Liver (tissue), 9 donors: ENCODE results near the gene AFDN. TPM values are rescaled to one million over a fixed set of nuclear protein-coding genes. Genes with fewer than 3 reads are reported as not detected.

Source experiments
- DNase-seq: peaks from one replicate; pipeline ENCODE4 v3.0.0-alpha.2; 2017; ENCODE audit warnings: low spot score
- H3K27ac ChIP-seq, 2 donors: one replicate each; pipeline ENCODE4 v1.7.0; 2013; ENCODE audit warnings: inconsistent platforms in 2 of 2, low read length in 2 of 2, control low read depth in 1 of 2, low read depth in 1 of 2, mild to moderate bottlenecking in 1 of 2
- H3K27me3 ChIP-seq, 4 donors: one replicate each; pipeline versions ENCODE4 v1.6.1 to v1.7.0; 2013; ENCODE audit warnings: low read length in 3 of 4, inconsistent platforms in 1 of 4, mild to moderate bottlenecking in 1 of 4, moderate library complexity in 1 of 4; ENCODE audit not compliant: control insufficient read depth in 4 of 4, insufficient read depth in 4 of 4
- H3K36me3 ChIP-seq, 4 donors: one replicate each; pipeline versions ENCODE4 v1.6.1 to v1.7.0; 2013; ENCODE audit warnings: low read length in 3 of 4, mild to moderate bottlenecking in 3 of 4, low read depth in 1 of 4, moderate library complexity in 1 of 4; ENCODE audit not compliant: control insufficient read depth in 4 of 4, insufficient read depth in 3 of 4
- H3K4me1 ChIP-seq, 4 donors: one replicate each; pipeline versions ENCODE4 v1.6.1 to v1.7.0; 2013; ENCODE audit warnings: low read length in 3 of 4, mild to moderate bottlenecking in 3 of 4, moderate library complexity in 1 of 4; ENCODE audit not compliant: control insufficient read depth in 4 of 4, insufficient read depth in 4 of 4
- H3K4me3 ChIP-seq, 3 donors: one replicate each; pipeline versions ENCODE4 v1.6.1 to v1.7.0; 2013; ENCODE audit warnings: low read length in 3 of 3, control low read depth in 1 of 3, low read depth in 1 of 3, mild to moderate bottlenecking in 1 of 3
- H3K9ac ChIP-seq, 2 donors: one replicate each; pipeline ENCODE4 v1.7.0; 2013; ENCODE audit warnings: low read length in 2 of 2, mild to moderate bottlenecking in 2 of 2, moderate library complexity in 2 of 2, control low read depth in 1 of 2, low read depth in 1 of 2
- H3K9me3 ChIP-seq, 4 donors: one replicate each; pipeline versions ENCODE4 v1.6.1 to v1.7.0; 2013; ENCODE audit warnings: low read length in 3 of 4; ENCODE audit not compliant: control insufficient read depth in 4 of 4
- EGR1 ChIP-seq, 2 donors: IDR thresholded peaks; 2 replicates each; pipeline ENCODE4 v1.6.1; 2016 to 2018; ENCODE audit warnings: antibody characterized with exemption in 2 of 2, low read depth in 2 of 2
- FOXA1 ChIP-seq: IDR thresholded peaks from 2 replicates; pipeline ENCODE4 v1.6.1; 2016; ENCODE audit warnings: antibody characterized with exemption
- FOXA2 ChIP-seq: IDR thresholded peaks from 2 replicates; pipeline ENCODE4 v1.6.1; 2016; ENCODE audit warnings: antibody characterized with exemption
- GABPA ChIP-seq, 2 donors: IDR thresholded peaks in 1 of 2; conservative IDR thresholded peaks in 1 of 2; 2 replicates each; pipeline ENCODE4 v1.6.1; 2016; ENCODE audit warnings: antibody characterized with exemption in 2 of 2, mild to moderate bottlenecking in 1 of 2, moderate library complexity in 1 of 2
- HNF4A ChIP-seq, 2 donors: conservative IDR thresholded peaks; 2 replicates each; pipeline ENCODE4 v1.6.1; 2016; ENCODE audit warnings: antibody characterized with exemption in 2 of 2, mild to moderate bottlenecking in 2 of 2
- HNF4G ChIP-seq: IDR thresholded peaks from 2 replicates; pipeline ENCODE4 v1.6.1; 2016; ENCODE audit warnings: antibody characterized with exemption
- JUND ChIP-seq, 2 donors: IDR thresholded peaks; 2 replicates each; pipeline ENCODE4 v1.6.1; 2016; ENCODE audit warnings: antibody characterized with exemption in 2 of 2
- NR2F2 ChIP-seq: IDR thresholded peaks from 2 replicates; pipeline ENCODE4 v1.6.1; 2016; ENCODE audit warnings: antibody characterized with exemption
- RAD21 ChIP-seq, 2 donors: IDR thresholded peaks; 2 replicates each; pipeline ENCODE4 v1.6.1; 2016; ENCODE audit warnings: antibody characterized with exemption in 2 of 2, mild to moderate bottlenecking in 2 of 2
- RXRA ChIP-seq, 2 donors: IDR thresholded peaks; 2 replicates each; pipeline ENCODE4 v1.6.1; 2017 to 2018; ENCODE audit warnings: antibody characterized with exemption in 2 of 2, mild to moderate bottlenecking in 1 of 2
- SP1 ChIP-seq: IDR thresholded peaks from 2 replicates; pipeline ENCODE4 v1.6.1; 2018; ENCODE audit warnings: antibody characterized with exemption, mild to moderate bottlenecking
- TAF1 ChIP-seq: conservative IDR thresholded peaks from 2 replicates; pipeline ENCODE4 v1.6.1; 2016; ENCODE audit warnings: antibody characterized with exemption, mild to moderate bottlenecking
- YY1 ChIP-seq: IDR thresholded peaks from 2 replicates; pipeline ENCODE4 v1.6.1; 2016; ENCODE audit warnings: antibody characterized with exemption, mild to moderate bottlenecking
- WGBS: extraction: QIAGEN DNeasy Blood & Tissue Kit; methylation state at CpG from one replicate; pipeline ENCODE4 v1.1.7; 2013; 5-methylcytosine and 5-hydroxymethylcytosine counted together
- polyA plus RNA-seq, 2 donors: library from polyadenylated mRNA; stranded (reverse) in 1 of 2; unstranded in 1 of 2; fragments of 200-250 nt in 1 of 2; fragments of >200 nt in 1 of 2; fragmentation: Nextera tagmentation in 1 of 2; extraction: Ambion mirVana in 1 of 2; gene quantifications; one replicate each; pipeline versions ENCODE4 v1.2.1 to v1.2.3, GENCODE V29; 2013 to 2015
- total RNA-seq, 2 donors: library from RNA; depleted of rRNA; stranded (reverse); fragments of >200 nt; gene quantifications; one replicate each; pipeline ENCODE4 v1.2.3, GENCODE V29; 2014
- TF ChIP-seq, protein P1 (sequence below): fragments of 150-350 bp; IDR thresholded peaks from 2 replicates; pipeline ENCODE4 v1.5.1; 2017; ENCODE audit warnings: improper control_type of control experiment, low read depth, low read length; ENCODE audit not compliant: missing input control
- TF ChIP-seq, protein P2 (sequence below): IDR thresholded peaks from 2 replicates; pipeline ENCODE4 v1.6.1; 2016; ENCODE audit warnings: antibody characterized with exemption
- TF ChIP-seq, protein P3 (sequence below): IDR thresholded peaks from 2 replicates; pipeline ENCODE4 v1.6.1; 2016; ENCODE audit warnings: antibody characterized with exemption
- TF ChIP-seq, protein P4 (sequence below): IDR thresholded peaks from 2 replicates; pipeline ENCODE4 v1.6.1; 2016; ENCODE audit warnings: antibody characterized with exemption, mild to moderate bottlenecking
- TF ChIP-seq, protein P5 (sequence below): IDR thresholded peaks from 2 replicates; pipeline ENCODE4 v1.6.1; 2016; ENCODE audit warnings: antibody characterized with exemption
- donor health status: healthy.
- donor health status: healthy.
- donor health status: healthy.
- donor health status: healthy.
- donor health status: healthy.

Gene AFDN
- total and polyA plus RNA-seq, 4 donors = 21.3 to 145 (median 29.3) TPM

DNA sequence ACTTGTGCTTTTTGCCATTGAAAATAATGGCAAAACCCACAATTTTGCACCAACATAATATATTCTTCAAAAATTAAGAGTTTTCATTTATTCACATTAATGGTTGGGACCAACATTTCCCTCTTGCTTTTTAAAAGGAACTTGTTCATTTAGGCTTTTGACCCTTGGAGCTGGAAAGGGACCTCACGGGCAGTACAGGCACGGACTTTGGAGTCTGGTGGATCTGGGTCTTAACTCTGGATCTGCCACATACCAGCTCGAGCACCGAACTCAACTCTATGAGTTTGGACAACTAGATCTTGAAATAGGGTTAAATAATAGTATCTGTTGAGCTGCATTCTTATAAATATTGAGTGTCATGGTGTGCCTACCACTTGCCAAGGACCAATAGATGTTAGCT is 37.2 kb downstream of the AFDN start (continued):
- TF ChIP-seq, protein P1, sequence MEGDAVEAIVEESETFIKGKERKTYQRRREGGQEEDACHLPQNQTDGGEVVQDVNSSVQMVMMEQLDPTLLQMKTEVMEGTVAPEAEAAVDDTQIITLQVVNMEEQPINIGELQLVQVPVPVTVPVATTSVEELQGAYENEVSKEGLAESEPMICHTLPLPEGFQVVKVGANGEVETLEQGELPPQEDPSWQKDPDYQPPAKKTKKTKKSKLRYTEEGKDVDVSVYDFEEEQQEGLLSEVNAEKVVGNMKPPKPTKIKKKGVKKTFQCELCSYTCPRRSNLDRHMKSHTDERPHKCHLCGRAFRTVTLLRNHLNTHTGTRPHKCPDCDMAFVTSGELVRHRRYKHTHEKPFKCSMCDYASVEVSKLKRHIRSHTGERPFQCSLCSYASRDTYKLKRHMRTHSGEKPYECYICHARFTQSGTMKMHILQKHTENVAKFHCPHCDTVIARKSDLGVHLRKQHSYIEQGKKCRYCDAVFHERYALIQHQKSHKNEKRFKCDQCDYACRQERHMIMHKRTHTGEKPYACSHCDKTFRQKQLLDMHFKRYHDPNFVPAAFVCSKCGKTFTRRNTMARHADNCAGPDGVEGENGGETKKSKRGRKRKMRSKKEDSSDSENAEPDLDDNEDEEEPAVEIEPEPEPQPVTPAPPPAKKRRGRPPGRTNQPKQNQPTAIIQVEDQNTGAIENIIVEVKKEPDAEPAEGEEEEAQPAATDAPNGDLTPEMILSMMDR = no peak

DNA sequence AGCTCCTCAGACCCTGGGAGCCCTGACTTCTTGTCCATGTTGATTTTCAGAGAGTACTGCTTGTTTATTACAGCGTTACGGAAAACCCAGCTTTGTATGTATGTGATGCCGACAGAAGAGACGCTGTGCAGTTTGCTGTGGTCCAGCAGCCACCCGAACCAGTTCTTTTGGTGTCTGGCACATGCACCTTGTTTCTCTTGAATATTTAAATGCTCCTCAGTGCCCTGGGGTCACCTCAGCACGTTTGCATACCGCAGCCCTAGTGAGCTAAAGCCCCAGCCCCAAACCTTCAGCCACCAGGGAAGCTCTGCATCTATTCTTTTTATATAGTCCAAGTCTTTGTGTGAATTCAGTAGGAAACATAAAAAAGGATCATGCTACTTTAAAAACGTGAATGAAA is 39.9 kb downstream of the AFDN start:
- no peak for DNase-seq
- peaks cover 4 to 9% (median 6%) of the 10 kb centered on the region in 4 donors for H3K36me3 ChIP-seq
- H3K27ac ChIP-seq = no peak overlapping the region
- no peak overlapping the region for H3K4me3 ChIP-seq
- H3K9me3 ChIP-seq = no peaks in the 10 kb centered on the region
- WGBS = 87% methylated on average over 8 of the region's 8 CpGs
- H3K4me1 ChIP-seq = peaks cover 3 to 10% (median 4%) of the 10 kb centered on the region in 4 donors
- TF ChIP-seq EGR1 (IDR thresholded peaks at IDR 0.05; ENCODE audit: low read depth in 2 of 2) = no peak
- no peak for TF ChIP-seq SP1
- no peak for TF ChIP-seq TAF1
- TF ChIP-seq, protein P2, sequence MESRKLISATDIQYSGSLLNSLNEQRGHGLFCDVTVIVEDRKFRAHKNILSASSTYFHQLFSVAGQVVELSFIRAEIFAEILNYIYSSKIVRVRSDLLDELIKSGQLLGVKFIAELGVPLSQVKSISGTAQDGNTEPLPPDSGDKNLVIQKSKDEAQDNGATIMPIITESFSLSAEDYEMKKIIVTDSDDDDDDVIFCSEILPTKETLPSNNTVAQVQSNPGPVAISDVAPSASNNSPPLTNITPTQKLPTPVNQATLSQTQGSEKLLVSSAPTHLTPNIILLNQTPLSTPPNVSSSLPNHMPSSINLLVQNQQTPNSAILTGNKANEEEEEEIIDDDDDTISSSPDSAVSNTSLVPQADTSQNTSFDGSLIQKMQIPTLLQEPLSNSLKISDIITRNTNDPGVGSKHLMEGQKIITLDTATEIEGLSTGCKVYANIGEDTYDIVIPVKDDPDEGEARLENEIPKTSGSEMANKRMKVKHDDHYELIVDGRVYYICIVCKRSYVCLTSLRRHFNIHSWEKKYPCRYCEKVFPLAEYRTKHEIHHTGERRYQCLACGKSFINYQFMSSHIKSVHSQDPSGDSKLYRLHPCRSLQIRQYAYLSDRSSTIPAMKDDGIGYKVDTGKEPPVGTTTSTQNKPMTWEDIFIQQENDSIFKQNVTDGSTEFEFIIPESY = no peak
- TF ChIP-seq FOXA2 = no peak
- TF ChIP-seq HNF4G = no peak
- no peak for TF ChIP-seq HNF4A (conservative IDR thresholded peaks at IDR 0.05)
- TF ChIP-seq, protein P3, sequence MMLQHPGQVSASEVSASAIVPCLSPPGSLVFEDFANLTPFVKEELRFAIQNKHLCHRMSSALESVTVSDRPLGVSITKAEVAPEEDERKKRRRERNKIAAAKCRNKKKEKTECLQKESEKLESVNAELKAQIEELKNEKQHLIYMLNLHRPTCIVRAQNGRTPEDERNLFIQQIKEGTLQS = no peak
- no peak for TF ChIP-seq GABPA (IDR thresholded peaks at IDR 0.05 in 1 of 2, conservative IDR thresholded peaks at IDR 0.05 in 1 of 2)
- TF ChIP-seq, protein P1 = no peak
- TF ChIP-seq JUND (IDR thresholded peaks at IDR 0.05) = no peak
- TF ChIP-seq YY1 = no peak
- no peaks in the 10 kb centered on the region for H3K27me3 ChIP-seq
- no peak overlapping the region for H3K9ac ChIP-seq

DNA sequence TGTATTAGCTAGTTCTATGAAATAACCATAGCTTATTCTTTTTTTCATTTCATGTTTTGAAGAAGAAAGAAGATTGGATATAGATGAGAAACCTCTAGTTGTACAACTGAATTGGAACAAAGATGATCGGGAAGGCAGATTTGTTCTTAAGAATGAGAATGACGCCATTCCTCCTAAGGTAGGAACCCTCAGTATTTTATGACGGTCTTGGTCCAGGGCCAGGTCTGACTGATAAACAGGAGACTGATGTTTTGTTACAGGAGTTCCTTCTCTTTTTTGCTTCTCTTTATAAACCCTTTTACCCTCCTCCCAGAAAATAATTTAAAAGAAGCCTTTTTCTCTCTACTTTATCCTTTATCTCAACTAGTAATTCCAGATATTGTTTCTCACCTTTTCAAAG is 43.6 kb downstream of the AFDN start:
- DNase-seq = no peak
- no peak overlapping the region for H3K9ac ChIP-seq
- peaks cover 4 to 14% (median 9%) of the 10 kb centered on the region in 4 donors for H3K36me3 ChIP-seq
- no peak overlapping the region for H3K27ac ChIP-seq
- H3K4me3 ChIP-seq = no peak overlapping the region
- WGBS = 87% methylated on average over 3 of the region's 3 CpGs
- no peaks in the 10 kb centered on the region for H3K4me1 ChIP-seq
- no peaks in the 10 kb centered on the region for H3K9me3 ChIP-seq
- H3K27me3 ChIP-seq = no peaks in the 10 kb centered on the region
- TF ChIP-seq RAD21 (IDR thresholded peaks at IDR 0.05) (no peak), RXRA (IDR thresholded peaks at IDR 0.05) (no peak), NR2F2 (no peak), JUND (IDR thresholded peaks at IDR 0.05) (no peak), TAF1 (no peak), YY1 (no peak), FOXA1 (no peak), GABPA (IDR thresholded peaks at IDR 0.05 in 1 of 2, conservative IDR thresholded peaks at IDR 0.05 in 1 of 2) (no peak)
- TF ChIP-seq, protein P4, sequence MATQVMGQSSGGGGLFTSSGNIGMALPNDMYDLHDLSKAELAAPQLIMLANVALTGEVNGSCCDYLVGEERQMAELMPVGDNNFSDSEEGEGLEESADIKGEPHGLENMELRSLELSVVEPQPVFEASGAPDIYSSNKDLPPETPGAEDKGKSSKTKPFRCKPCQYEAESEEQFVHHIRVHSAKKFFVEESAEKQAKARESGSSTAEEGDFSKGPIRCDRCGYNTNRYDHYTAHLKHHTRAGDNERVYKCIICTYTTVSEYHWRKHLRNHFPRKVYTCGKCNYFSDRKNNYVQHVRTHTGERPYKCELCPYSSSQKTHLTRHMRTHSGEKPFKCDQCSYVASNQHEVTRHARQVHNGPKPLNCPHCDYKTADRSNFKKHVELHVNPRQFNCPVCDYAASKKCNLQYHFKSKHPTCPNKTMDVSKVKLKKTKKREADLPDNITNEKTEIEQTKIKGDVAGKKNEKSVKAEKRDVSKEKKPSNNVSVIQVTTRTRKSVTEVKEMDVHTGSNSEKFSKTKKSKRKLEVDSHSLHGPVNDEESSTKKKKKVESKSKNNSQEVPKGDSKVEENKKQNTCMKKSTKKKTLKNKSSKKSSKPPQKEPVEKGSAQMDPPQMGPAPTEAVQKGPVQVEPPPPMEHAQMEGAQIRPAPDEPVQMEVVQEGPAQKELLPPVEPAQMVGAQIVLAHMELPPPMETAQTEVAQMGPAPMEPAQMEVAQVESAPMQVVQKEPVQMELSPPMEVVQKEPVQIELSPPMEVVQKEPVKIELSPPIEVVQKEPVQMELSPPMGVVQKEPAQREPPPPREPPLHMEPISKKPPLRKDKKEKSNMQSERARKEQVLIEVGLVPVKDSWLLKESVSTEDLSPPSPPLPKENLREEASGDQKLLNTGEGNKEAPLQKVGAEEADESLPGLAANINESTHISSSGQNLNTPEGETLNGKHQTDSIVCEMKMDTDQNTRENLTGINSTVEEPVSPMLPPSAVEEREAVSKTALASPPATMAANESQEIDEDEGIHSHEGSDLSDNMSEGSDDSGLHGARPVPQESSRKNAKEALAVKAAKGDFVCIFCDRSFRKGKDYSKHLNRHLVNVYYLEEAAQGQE = no peak
- TF ChIP-seq, protein P1 = no peak
- TF ChIP-seq, protein P3 = no peak
- TF ChIP-seq, protein P5, sequence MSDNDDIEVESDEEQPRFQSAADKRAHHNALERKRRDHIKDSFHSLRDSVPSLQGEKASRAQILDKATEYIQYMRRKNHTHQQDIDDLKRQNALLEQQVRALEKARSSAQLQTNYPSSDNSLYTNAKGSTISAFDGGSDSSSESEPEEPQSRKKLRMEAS = no peak
